Hypothalamus (tissue), 51 donors: Measurements from ENCODE around the gene GALNT7.
A peak's percentile ranks its signal among the peaks of the same experiment; 100 is the strongest.
"Not testable (repeated sequence)": the region's sequence is repeated elsewhere in the genome, so short reads cannot be mapped to it uniquely, and the experiment has no call there.

Experiments used
- DNase-seq, 51 donors: peaks; one replicate each; lab custom pipeline; 2025; lab: John Stamatoyannopoulos, UW

GALNT7 gene

DNA sequence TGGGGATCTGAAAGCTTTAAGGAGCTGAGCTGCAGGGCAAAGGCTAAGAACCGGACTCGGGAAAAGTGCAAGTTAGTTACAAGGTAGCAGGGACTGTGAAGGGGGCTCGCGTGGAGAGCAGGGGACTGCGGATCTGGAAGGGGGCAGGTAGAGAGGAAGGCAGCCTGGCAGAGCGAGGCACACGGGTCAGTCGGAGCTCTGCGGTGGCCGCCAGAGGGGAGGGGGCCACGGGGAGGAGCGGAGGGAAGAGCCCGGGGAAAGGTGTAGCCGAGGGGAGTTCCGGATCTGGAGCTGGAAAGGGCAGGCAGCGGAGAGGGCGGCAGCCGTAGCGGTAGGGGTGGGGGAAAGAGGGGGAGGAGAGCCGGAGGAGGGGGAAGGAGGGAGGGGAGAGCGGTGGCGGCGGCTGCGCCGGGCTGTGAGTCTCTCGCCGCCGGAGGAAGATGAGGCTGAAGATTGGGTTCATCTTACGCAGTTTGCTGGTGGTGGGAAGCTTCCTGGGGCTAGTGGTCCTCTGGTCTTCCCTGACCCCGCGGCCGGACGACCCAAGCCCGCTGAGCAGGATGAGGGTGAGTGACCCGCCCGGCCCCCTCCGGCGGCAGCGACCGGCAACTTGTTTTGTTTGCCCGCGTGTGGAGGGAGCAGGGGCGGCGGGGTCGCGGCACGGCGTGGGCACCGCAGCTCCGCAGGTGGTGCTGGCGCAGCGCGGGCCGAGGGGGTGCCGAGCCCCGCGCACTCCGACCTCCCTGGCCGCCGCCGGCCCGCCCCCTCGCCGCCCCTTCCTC is at the start of gene GALNT7:
Gene GALNT7 (plus strand): TSS at position 416 of the 782 bp plus-strand sequence. CDS start 25 bp downstream, at position 441.
- peak in 47 of 51 donors; percentile 5 to 80 (median 54) for DNase-seq

GRCh38 chr4:173118819-173119218 is 49.8 kb upstream of the GALNT7 start:
- not testable (repeated sequence) for DNase-seq

DNA sequence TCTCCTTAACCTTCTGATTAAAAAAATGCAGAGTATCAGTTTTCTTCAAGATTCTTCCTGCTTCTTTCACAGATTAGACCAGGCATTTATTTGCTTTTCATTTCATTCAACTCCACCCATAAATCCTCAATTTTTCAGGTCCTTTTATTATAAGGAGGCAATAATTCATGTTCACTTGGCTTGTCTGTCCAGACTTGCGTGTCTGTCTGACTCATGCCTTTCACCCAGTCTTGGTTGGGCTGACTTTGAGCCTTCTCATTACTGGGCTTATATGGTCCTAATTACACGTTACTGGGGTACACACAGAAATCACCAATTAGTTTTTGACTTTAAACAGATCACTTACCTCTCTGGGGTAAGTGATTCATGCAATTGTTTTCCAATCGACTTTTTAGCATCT is 48.8 kb upstream of the GALNT7 start:
- DNase-seq: no peak

- no peak for DNase-seq
These were observed 47.5 kb upstream of the GALNT7 start for GRCh38 chr4:173121076-173121561.

- no peak for DNase-seq
These were observed 44.3 kb upstream of the GALNT7 start for GRCh38 chr4:173124209-173124865.

GRCh38 chr4:173125216-173125812 is 43.3 kb upstream of the GALNT7 start:
- DNase-seq: no peak

- no peak for DNase-seq
These were observed 40.3 kb upstream of the GALNT7 start for GRCh38 chr4:173128199-173128890.

DNA sequence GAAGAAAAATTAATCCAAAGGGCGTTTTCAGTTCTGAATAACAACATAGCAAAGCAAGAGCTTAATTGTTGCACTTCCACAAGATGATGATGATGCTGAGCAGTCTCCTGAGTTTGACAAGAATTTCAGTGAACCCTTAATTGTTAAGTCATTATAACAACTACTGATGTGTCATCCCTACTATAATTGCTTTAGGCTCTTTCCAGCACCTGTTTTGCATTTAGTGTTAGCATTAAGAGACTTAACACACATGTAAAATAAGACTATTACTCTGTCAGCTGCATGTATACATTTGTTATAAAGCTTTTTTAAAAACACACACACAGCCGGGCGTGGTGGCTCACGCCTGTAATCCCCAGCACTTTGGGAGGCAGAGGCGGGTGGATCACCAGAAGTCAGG is 37.9 kb upstream of the GALNT7 start:
- no peak for DNase-seq

GRCh38 chr4:173134426-173134825 is 34.2 kb upstream of the GALNT7 start:
- no peak for DNase-seq

GRCh38 chr4:173135241-173135847 is 33.3 kb upstream of the GALNT7 start:
- no peak for DNase-seq

DNA sequence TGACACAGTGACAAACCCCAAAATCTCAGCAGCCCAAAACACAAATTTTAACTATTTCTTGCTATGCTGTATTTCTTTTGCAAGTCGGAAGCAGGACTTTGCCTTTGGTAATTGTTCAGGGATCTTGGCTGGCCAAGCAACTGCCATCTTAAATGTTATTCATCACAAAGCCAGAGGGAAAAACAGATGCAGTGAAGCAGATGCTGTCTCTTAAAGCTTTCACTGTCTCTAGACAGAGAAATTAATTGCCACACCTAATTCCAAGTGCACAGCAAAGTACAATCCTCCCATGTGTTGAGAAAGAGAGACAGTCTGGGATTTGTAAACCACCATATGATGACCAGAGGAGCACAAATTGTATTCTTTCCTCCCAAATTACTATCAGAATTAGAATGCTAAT is 30.0 kb upstream of the GALNT7 start:
- peak in 1 of 51 donors; percentile 8 for DNase-seq

DNA sequence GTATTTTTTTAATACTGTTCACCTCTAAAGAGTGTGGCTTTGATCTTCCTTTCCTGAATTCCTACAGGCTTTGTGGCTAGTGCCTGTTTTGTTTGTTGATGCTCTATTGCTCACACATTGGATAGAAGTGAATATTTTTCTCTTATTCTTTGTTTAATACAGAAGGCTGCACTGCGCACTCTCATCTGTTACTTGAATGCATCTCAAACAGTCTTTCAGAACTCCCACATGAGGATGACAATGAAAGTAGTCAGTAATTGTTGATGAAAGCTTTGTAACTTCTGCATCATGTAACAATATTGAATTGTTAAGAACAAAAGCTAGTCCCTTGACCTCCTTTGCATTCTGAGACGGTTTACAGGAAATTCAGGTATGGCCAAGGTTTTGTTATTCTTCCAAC is 29.1 kb upstream of the GALNT7 start:
- peak in 2 of 51 donors; percentile 11 to 38 for DNase-seq

DNA sequence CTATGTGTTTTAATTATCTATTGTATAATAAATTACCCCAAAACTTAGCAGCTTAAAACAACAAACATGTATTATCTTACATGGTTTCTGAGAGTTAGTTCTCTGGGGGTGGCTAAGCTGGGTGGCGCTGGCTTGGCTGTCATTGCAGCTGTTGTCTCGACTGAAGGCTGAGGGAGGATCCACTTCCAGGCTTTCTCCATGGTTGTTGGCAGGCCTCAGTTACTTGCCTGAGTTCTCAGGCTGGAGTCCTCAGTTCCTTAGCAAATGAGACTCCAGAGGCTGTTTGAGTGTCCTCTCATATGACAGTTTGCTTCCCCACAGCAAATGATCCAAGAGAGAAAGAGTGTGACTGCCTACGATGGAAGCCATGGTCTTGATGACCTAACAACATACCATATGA is 23.5 kb upstream of the GALNT7 start:
- DNase-seq: no peak

DNA sequence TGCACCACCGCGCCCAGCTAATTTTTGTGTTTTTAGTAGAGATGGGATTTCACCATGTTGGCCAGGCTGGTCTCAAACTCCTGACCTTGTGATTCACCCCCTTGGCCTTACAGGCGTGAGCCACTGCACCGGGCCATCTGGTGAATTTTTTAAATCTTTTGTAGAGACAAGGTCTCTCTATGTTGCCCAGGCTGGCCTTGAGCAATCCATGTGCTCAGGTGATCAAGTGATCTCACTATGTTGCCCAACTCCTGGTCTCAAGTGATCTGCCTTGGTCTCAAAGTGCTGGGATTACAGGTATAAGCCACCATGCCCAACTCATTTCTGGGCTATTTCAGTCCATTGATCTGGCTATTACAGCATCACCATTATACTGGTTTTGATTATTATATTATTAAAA is 22.2 kb upstream of the GALNT7 start:
- DNase-seq: no peak

DNA sequence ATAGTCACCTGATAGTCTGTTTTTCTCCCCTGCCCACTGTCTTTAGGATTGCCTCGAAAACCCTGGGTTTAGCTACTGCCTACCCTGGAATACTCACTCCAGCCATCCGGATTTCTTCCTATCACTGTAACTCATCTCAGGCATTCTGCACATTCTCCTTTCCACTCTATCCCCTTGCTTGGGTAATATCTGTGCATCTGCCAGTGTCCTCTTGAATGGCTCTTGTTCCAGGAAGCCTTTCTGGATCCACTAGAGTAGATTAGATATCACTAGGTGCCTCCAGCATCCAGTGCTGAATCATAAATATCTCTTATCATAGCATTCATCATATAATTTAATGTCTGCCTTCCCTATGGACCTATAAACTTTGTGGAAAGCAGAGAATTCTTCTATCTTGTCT is 17.1 kb upstream of the GALNT7 start:
- DNase-seq: no peak

GRCh38 chr4:173152104-173152503 is 16.5 kb upstream of the GALNT7 start:
- DNase-seq: no peak

DNA sequence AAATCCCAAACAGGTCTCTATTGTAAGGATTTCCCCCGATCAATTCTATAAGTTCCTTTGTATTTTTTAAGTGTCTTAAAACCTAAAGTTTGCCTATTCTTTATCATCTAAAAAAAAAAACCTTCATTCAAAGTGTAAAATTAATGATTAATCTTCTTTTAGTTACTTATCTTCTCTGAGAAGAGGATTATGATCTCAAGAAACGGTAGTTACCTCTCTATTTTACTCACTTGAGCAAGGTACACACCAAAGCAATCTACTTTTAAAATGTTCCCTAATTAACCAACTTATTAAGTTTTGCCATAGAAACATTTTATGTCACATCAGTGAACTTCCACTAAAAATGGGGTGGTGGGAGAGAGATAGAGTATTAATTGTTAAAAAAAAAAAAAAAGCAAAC is 15.2 kb upstream of the GALNT7 start:
- DNase-seq: no peak

DNA sequence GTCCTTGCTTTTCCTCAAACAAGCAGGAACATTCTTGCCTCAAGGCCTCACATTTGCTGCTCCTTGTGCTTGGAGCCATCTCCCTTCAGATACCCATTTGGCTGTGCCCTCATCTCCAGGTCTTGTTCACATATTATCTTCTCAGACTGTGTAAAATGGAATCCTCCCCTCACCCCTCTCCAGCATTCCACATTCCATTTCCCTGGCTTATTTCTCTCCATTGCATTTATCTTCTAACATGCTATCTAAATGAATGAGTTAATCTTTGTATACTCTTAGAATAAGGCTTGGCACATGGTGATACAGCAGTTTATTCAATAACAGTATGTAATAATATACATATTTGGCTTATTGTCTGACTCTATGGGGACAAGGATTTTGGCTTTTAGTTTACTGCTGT is 8.8 kb upstream of the GALNT7 start:
- no peak for DNase-seq

- no peak for DNase-seq
These were observed 7.7 kb upstream of the GALNT7 start for GRCh38 chr4:173160871-173161270.

DNA sequence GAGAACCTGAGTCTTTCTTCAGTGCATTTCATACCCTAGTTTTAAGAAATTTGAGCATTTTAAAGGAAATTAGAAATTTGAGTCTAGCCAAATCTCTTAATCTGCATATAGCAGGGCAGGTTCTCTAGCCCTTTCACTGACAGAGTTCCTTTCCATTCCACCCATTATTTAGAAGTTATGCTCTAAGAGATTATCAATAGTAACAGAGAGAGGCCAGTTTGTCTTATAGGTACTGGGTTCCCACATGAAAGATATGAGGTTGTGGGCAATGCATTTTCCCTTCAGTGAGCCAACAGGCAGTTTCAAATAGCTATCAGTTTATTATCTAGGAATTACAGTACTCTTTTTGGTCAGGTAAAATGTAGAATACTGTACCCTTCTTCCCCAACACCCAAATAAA is 7.3 kb upstream of the GALNT7 start:
- no peak for DNase-seq

GRCh38 chr4:173165706-173166105 is 2.9 kb upstream of the GALNT7 start:
- no peak for DNase-seq
